GM11168 (cell line): ENCODE results near the gene ROR2.

Experiments used
- in situ Hi-C: fragments of 300-500 bp; cut with MboI; formaldehyde crosslinking; loops from one replicate; pipeline ENCODE4 v1.12.0; 2022; ENCODE audit warnings: low sequenced_read_pairs; ENCODE audit not compliant: unreplicated experiment

Gene ROR2

DNA sequence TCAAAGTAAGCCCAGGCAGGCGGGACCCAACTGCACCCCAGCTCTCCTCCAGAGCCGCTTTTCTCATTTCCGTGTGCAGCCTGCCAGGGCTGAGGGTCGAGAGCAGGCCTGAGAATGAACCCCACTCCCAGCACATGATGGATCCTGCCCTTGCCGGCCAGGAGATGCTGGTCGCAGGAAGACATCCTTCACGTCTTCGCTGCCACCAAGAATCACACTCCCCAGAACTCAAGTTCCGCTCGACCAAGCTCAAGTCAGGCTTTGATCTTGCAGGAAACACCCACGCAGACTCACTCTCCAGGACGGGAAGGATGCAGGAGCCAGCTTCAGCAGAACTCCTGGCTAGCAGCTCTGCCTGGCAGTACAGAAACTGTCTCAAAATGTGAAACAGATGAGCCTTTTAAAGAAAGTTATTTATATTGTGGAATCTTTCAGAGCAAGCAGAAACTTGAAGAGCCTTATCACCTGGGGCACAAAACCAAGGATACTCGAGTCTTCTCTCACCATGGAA is 102.4 kb downstream of the ROR2 start:
- in situ Hi-C loops = no loop called here

DNA sequence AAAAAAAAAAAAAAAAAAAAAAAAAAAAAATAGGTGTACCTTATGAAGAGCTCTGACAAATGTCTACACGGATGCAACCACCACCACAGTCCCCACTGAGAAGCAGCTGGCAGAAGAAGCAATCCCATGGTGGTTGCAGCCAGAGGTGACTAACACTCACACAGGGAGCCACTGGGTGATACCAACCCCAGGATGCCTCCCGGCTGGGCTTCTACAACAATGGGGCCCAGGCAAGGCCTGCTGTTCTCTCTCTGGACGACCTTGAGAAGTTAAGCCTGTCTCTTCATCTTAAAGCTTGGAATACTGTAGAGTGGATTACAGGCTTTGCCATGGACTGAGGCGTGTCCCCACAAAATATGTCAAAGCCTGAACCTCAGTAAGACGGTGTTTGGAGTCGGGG is 104.1 kb downstream of the ROR2 start:
- in situ Hi-C loops = no loop called here

DNA sequence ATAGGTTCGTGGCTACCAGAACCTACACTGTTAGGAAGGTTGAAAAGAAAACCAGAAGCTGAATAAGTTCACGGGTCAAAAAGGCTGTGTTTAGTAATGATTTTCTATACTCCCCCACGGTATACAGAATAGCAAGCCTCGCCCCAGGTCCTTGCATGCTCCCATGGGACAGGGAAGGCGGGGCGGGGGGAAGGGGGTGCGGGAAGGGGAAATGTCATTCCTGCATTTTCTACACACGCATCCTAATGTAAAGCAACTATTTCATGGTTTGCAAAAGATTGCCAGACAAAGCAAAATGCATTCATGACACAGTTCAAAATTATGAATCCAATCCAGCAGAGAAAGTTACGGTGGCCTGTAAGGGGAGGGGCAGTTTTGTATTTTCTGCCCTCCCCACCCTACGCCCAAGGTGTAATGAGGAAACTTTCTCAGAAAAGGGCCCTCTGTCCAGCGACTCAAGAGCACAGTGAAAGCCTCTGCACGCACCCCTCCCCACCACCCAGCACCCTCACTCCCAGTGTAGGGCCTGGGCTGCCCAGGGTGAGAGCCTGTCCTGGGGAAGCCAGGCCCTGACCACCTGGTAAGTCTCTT is 105.2 kb downstream of the ROR2 start:
- in situ Hi-C loops = no loop called here

DNA sequence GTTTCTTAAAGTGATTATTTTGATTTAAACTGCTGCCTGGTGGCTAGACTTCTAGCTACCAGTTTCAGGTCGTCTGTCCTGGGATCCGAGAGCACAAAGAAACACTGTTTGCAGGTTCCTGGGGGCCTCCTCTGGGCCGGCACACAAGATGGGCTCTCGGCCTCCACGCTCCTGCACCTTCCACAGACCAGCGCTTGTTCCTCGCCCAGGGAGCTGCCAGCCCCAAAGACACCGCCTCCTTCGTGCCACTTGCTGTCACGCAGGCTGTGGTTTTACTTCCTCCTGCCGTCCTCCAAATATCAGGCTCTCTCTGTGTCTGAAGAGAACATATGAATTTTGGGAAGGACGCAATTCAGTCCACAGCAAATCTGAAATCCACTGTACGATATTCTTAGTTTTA is 105.8 kb downstream of the ROR2 start:
- in situ Hi-C loops = no loop called here

DNA sequence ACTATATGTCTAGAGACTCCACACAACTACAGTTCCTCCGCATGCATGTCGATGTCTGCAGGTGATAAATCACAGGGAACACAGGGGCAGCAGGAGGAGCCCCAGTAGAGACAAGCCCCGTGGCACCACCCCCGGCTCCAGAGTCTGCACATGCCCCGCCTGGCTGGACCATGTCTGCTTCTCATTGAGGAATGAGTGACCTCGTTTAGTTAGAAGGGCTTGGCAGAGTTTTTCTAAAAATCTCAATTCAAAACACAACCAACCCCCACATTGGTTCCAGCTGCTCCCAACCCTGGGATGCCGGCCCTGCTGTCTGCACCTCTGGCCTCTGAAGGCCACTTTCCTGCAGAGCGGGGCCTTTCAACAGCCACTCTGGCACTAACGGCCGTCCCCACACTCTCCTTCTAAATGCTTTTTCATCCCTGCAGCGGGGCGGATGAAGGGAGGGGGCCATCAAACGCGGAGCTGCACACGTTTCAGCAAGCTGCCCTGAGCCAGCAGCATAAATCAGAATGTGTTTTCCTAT is 106.3 kb downstream of the ROR2 start:
- in situ Hi-C loops = no loop called here

DNA sequence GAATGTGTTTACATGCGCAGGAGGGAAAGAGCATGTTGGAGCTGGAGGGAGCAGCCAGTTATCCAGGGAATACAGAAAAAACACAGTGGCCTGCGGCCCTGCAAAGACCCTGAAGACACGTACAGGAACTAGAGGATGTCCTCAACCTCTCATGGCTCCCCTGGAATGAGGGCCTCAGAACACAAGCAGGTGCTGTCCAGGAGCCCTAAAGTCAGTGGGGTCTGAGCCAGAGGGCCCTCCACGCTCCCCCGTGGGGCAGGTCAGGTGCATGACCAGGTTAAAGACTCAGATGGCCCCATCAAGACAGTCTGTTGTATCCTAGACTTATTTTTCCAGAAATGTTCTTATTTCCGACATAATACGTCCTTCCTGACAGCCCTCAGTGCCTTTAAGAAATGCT is 106.9 kb downstream of the ROR2 start:
- in situ Hi-C loops = no loop called here

DNA sequence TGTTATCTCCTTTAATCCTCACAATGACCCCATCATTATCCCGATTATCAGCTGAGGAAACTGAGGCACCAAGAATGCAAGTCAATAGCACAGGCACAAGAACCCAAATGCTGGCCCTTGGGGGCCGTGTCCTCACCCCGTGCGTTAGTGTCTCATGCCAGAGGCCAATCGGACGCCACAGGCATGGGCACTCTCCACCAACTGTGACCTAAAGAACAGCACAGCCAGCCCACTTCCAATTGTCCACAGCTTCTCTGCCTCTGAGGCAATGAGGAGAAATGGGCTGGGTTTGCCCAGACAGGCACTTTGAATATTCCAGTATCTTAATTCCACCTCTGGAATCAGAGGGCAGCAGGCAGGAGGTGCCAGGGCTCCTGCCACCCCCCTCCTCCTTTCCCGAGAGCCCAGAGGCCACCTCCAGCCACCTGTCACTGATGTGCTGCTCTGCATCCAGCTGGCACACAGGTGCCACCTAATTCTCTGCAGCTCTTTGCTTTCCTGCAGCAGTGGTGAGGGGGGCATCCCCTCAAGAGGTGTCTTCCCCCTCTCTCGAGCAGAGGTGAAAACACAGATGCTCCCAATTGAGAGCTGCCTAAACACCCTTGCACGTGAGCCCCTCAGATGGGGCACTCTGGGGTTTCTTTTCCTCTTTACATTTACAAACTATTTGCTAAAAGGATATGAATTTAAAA is 107.5 kb downstream of the ROR2 start:
- in situ Hi-C loops = no loop called here

DNA sequence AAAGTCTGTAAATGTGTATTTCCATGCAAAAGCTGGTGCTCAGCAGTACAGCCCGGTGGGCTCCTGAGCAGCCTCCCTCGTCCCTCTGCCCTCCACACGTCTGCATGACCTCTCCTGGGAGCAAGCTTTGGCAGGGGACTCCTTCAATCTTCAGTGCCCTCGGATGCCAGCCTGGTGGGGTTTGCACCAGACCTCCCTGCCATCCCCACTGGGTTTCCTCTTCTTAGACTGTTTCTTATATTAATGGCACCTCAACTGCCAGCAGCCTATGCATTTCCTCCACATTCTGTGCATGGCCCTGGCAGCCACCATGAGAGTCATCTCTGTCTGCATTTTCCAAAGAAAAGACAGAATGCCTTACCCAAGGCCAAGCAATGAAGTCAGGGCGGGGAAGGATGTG is 108.4 kb downstream of the ROR2 start:
- in situ Hi-C loops = no loop called here

DNA sequence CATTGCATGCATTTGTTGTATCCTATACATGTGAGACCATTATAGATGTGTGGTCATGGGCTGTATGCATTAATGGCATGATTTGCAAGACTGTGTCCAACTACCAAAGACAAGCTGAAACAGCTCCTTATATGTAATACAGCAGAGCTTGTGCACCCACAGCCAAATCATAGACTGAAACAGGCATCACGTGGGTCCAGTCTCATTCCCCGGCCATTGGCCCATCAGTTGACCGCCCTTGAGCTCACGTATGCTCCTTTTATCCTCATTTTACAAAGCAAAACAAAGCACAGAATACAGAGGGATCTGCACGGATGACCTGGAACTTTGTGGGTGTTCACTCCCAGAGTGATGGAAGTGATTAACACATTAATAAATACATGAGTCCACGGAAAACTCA is 109.1 kb downstream of the ROR2 start:
- in situ Hi-C loops = no loop called here

DNA sequence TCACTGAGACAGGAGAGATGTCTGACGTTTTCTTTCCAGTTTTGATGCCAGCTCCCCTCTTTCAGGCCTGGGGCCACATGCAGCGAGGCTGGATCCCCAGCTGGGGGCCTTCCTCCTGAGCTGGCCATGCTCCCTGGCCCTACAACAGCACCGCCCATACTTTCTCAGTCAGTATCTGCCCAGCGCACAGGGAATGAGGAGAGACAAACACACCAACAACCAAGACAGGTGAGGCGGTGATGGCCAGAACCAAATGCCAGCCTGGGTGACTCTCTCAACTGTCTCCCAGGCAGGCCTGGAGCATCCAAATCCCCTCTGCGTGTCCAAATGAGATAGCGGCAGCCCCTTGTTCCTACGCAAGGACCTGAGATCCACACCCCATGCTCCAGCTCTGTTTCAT is 109.6 kb downstream of the ROR2 start:
- in situ Hi-C loops = no loop called here

DNA sequence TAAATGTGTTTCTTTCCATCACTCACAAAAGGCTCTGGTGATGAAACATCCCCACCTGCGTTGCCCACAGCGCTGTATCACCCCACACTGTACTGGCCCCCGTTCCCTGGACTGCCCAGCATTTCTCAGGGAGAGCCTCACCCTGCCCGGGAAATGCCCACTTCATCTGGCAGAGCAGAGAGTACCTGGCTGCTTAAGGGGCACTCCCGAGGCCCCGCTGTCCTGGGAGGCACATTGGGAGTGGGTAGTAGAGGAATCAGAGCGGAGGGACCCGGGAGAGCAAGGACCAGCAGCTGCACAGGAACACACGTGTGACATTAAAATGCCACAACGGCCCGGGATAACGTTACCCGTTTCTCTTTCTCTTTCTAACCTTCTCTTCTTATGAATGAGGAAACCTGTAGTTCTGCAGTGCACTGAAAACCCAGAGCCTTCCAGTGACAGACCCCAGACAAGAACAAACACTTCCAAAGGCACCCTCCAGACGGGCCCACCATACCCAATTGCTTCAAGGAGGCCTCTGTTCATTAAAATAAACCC is 110.0 kb downstream of the ROR2 start:
- in situ Hi-C loops = no loop called here

DNA sequence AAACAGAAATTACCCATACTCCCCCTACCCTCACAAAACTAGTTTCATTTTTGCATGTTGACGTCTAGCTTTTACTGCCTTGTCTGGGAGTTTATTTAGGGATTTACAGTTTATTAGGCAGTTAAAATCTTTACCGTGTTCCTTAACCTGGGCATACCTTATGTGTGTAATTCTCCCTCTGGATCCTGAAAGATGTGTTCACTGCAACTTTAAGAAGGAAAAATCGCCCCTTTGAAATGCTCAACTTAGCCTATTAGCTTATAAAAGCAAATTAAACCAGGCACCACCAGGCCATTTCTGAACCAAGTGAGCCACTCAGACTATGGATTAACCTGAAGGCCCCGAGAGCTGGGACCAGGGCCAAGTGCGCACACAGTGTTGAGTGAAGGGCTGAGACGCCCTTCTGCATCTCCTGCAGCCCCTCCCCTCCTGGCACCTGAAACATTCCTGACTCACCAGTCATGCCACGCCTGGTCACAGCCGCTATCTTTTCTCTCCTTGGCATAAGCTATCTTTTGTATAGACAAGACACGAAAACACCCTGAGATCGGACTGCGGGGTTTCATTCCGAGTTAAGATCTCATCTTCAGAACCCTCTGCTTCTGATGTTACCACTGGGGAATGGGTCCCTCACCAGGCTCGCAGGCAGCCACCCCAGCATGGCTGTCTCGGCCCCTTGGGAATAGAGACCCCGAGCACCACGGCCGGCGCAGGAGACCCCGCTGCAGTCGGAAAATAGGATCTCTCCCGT is 111.9 kb downstream of the ROR2 start:
- in situ Hi-C loops = no loop called here

DNA sequence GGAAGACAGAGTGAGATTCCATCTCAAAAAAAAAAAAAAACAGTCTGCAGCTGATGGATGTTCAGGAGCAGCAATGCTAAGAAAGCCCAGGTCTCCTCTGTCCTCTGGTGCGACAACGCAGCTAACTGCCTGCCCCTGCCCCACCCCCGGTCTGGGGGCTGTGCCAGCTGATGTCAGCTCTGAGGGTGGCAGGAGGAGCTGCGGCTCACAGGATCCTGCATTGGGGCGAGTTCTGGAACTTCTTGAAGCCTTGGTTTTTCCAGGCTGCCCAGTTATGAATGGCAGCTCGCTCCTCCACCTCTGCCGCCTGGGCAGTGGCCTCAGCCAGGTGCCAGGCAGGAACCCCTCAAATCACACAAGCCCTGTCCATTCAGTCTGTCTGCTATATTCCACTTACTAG is 113.5 kb downstream of the ROR2 start:
- in situ Hi-C loops = no loop called here

DNA sequence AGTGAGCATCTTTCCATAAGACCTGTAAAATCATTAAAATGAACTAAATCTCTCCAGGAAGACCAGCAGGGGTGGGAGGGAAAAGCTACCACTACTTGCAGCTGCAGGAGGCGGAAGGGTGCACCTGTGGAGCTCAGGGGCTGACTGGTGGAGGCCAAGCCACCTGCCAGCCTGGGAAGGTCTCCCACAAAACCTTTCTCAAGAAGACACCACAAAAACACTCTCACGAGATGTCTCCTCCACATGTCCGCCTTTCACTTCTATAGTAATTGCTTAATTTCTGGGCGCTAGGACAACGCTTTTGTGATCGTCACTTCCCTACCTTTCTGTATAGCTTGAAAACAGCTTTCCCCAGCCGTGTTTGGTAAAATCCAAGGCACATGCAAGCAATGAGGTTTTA is 114.4 kb downstream of the ROR2 start:
- in situ Hi-C loops = no loop called here

DNA sequence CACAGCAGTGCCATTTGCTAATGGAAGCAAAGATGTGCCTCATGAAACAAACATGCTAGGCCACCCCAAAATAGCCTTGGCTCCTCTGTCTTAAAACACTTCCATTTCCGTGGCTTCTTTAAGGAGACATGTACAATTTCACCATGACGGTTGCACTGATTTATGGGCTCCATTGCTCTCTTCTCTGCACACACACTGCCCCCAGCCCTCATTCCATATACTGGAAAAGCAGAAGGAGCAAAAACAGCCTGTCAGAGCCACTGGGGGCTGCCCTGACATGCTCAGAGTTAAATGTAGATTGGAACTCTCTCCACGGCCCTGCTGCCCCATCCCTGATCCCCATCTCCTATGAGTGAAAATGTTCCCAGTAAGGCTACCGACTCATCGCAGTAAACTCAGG is 114.8 kb downstream of the ROR2 start:
- in situ Hi-C loops = no loop called here

DNA sequence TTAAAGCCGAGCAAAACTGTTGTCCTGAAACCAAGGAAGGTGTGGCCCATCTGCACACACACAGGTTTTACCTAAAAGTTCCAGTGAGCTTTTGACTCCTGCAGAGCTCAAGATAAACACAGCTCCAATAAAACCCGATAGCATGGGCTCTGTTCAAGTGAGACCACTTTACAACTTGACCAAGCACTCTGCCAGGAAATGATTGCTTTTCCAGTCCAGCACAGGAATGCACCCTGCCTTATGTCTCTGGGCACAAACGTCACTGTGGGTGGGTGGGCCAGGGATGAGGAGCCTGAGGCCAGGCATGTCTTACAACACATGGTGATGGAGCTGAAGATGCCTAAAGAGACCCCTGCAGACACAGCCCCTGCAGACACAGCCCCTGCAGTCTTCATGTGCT is 115.3 kb downstream of the ROR2 start:
- in situ Hi-C loops = no loop called here

DNA sequence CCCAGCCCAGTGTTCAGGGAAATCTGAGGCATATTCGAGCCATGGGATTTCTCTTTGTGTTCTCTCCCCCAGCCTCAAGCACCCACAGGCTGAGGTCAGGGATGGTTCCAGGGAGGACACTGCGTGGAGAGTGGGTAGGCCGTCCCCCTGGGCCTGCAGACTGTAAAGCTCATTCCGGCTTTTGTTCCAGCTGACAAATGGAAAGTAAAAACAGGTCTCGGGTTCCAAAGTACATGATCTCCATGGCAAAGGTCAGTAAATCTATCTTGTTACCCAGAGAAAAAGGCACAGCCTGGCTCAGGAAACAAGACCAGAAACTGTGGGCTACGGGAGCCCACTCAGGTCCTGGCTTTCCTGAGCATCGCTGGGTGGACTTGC is 116.2 kb downstream of the ROR2 start:
- in situ Hi-C loops = no loop called here

DNA sequence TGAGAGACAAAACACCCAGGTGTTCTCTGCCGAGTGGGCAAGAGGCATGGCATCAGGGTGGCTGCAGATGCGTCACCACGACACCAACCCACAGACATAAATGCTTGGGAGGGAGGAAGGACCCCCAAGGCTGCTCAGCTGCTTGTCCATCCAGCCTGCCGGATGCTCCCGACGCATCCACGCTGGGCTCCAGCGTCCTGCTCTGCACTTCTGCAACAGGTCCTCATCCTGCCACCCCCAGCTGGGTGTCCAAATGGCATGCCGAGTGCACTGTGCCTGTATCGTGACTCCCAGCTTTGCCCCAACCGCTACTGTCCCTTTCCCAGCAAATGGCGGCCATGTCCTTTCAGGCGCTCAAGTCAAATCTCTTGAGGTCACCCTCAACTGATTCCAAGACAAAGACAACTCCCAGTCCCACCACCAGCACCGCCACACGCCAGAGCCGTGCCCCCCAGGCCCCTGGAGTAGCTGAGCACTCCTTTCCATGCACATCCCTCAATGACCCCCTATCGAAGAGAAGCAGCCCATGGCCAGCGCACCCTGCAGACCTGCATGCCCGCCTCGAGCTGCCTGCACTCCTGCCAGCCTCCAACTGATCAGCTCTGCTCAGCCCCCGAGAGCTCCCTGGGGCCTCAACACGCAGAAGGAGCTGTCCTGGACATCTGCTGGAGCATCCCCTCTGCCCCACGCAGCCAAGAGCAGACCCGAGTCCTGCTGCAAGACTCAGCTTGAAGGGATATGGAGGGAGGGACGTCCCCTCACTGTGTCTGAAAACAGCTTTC is 116.7 kb downstream of the ROR2 start:
- in situ Hi-C loops = no loop called here

DNA sequence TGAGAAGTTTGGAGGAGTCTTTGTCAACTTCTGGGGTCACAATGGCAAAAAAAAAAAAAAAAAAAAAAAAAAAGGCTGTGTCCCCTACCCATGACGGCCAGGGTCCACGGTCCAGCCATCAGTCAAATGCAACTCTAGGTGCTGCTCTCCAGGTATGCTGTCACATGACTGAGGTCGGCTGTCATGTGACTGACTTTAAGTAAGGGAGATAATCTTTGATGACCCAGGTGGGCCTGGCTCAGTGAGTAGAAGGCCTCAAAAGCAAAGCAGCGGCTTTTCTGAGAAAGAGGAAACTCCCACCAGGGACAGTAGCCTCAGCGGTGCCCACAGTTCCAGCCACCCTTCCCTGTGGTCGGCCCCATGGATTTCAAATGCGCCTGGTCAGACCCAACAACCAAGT is 117.7 kb downstream of the ROR2 start:
- in situ Hi-C loops = no loop called here

DNA sequence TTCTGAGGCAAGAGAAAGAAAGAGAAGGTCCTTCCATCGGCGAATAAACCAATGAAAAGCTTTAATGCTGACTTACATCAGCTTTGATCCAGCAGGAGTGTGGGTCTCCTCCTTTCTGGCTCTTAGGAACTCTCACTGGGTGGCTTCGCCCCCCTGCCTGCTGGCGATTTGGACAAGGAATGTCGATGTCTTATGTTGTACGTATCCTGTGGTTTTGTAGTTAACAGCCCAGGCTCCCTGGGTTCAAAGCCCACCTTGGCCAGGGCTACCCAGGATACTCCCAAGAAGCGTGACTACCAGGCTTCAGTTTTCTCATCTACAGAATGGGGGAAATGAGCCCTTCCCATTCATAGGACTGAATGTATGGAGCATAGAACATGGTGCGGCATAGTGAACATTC is 124.2 kb downstream of the ROR2 start:
- in situ Hi-C loops = no loop called here
